ENCODE results near the gene DIS3L2. TPM values are rescaled to one million over a fixed set of nuclear protein-coding genes. Genes with fewer than 3 reads are reported as not detected.

The DIS3L2 gene
- total RNA-seq, 1 donor from 2014 or later, result 53.6 TPM

DNA sequence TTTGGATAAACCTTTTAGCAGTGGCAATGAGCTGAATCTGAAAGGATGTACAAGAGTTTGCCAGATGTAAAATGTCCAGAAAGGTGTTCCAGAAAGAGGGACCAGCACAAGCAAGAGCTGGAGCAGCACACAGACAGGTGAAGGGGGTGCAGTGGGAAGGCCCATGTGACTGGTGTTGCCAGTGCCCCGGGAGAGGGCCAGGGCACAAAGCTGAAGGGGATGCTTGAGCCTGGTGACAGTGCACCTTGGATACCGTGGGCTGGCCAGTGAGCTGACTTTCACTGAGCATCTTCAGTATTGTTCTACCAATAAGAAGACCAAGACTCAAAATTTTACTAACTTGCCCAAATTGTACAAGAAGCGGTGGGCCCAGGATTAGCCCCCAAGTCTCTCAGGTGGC lies 284.7 kb downstream of the DIS3L2 start:
- peaks cover 8% of the 10 kb centered on the region for H3K36me3 Mint-ChIP-seq
- no peaks in the 10 kb centered on the region for H3K27me3 Mint-ChIP-seq
- H3K4me1 Mint-ChIP-seq (ENCODE audit: unreplicated experiment), result no peaks in the 10 kb centered on the region
- H3K4me3 Mint-ChIP-seq, result no peak overlapping the region
- DNase-seq (ENCODE audit: extremely low spot score, unreplicated experiment), result no peak
- H3K9me3 Mint-ChIP-seq, result no peaks in the 10 kb centered on the region
- TF ChIP-seq CTCF (conservative IDR thresholded peaks at IDR 0.05), result no peak
- H3K27ac Mint-ChIP-seq, result no peak overlapping the region

DNA sequence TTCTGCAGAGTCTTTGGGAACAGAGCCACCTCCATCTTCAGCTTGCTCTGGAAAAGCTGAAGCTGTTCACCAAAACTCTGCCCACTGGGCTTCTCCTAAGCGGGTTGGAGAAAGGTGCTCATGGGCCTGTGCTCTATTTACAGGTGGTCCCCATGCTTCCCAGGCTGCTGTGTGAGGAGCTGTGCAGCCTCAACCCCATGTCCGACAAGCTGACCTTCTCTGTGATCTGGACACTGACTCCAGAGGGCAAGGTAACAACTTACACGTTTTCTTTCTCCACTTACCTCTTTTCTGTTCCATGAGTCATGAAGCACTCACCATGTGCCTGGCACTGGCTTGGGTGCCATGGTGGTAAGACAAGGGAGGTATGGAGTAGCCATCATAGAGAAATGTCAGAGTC lies 287.6 kb downstream of the DIS3L2 start:
- DNase-seq (ENCODE audit: extremely low spot score, unreplicated experiment), result no peak
- no peaks in the 10 kb centered on the region for H3K27me3 Mint-ChIP-seq
- peaks cover 8% of the 10 kb centered on the region for H3K36me3 Mint-ChIP-seq
- H3K9me3 Mint-ChIP-seq, result no peaks in the 10 kb centered on the region
- H3K27ac Mint-ChIP-seq, result no peak overlapping the region
- H3K4me1 Mint-ChIP-seq (ENCODE audit: unreplicated experiment), result no peaks in the 10 kb centered on the region
- no peak for TF ChIP-seq CTCF (conservative IDR thresholded peaks at IDR 0.05)
- H3K4me3 Mint-ChIP-seq, result no peak overlapping the region

- no peak for TF ChIP-seq CTCF (conservative IDR thresholded peaks at IDR 0.05)
- Mint-ChIP-seq H3K27me3 (no peaks in the 10 kb centered on the region), H3K4me1 (ENCODE audit: unreplicated experiment) (no peaks in the 10 kb centered on the region), H3K36me3 (peaks cover 8% of the 10 kb centered on the region), H3K9me3 (no peaks in the 10 kb centered on the region), H3K27ac (no peak overlapping the region), H3K4me3 (no peak overlapping the region)
- DNase-seq (ENCODE audit: extremely low spot score, unreplicated experiment), result no peak
Measured at GRCh38 chr2:232250246-232251175, 289.0 kb downstream of the DIS3L2 start.

GRCh38 chr2:232255033-232255432 lies 293.5 kb downstream of the DIS3L2 start:
- no peaks in the 10 kb centered on the region for H3K27me3 Mint-ChIP-seq
- TF ChIP-seq CTCF (conservative IDR thresholded peaks at IDR 0.05), result no peak

DNA sequence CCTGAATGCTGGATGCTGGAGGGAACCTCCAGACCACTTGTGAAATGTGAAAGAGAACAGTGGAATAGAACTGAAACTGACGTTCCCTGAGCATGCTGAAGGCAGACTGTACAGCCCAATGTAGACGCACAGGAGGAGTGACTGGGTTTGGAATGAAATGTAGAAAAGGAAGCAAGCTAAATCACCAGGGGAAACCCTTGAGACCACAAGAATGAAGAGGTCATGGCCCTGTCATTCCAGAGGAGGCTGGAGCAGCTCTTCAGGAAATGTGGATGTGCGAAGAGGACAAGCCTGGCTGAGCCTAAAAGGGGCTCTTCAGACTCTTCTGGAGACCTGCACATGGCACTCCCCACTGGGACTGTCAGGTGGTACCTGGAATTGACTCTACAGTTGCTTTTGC lies 298.6 kb downstream of the DIS3L2 start:
- peaks cover 12% of the 10 kb centered on the region for H3K4me1 Mint-ChIP-seq (ENCODE audit: unreplicated experiment)
- H3K4me3 Mint-ChIP-seq, result no peak overlapping the region
- peaks cover 35% of the 10 kb centered on the region for H3K36me3 Mint-ChIP-seq
- no peaks in the 10 kb centered on the region for H3K27me3 Mint-ChIP-seq
- no peak for TF ChIP-seq CTCF (conservative IDR thresholded peaks at IDR 0.05)
- peaks cover 5% of the 10 kb centered on the region for H3K9me3 Mint-ChIP-seq
- DNase-seq (ENCODE audit: extremely low spot score, unreplicated experiment), result no peak
- no peak overlapping the region for H3K27ac Mint-ChIP-seq

More at GRCh38 chr2:232255033-232255432, 293.5 kb downstream of the DIS3L2 start:
- H3K27ac Mint-ChIP-seq, result no peak overlapping the region
- DNase-seq (ENCODE audit: extremely low spot score, unreplicated experiment), result no peak
- H3K4me3 Mint-ChIP-seq, result no peak overlapping the region
- no peaks in the 10 kb centered on the region for H3K9me3 Mint-ChIP-seq
- peaks cover 14% of the 10 kb centered on the region for H3K36me3 Mint-ChIP-seq
- H3K4me1 Mint-ChIP-seq (ENCODE audit: unreplicated experiment), result peaks cover 9% of the 10 kb centered on the region

Measured in type B pancreatic cell (in vitro differentiated cells).